Panc1 (cell line): Measurements from ENCODE around the gene POLN.

Experiments
- TCF7L2 ChIP-seq: IDR thresholded peaks from 2 replicates; pipeline ENCODE4 v1.6.1; 2011; ENCODE audit warnings: mild to moderate bottlenecking, low read depth, low read length, inconsistent platforms
- TF ChIP-seq, protein P1 (sequence below): fragments of 450-650 bp; IDR thresholded peaks from 2 replicates; pipeline ENCODE4 v1.5.1; 2017; ENCODE audit warnings: mild to moderate bottlenecking

DNA sequence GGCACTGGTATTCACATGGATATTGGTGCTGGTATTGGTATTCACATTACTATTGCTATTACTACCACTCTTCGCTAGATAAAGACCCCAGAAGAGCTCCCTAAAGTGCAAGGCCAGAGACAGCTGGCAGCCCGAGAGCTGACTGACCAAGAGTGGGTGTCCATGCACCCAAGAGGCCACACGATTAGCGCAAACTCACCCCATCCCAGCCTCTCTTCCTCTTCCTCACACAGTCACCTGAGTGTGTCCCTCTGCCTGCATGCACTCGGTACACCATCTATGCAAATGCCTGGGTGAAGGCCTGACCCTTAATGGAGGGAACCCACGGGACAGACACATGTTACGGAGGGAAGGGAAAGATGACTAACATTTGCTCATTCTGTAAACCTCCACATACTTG lies 86.7 kb downstream of the POLN start:
- TF ChIP-seq, protein P1, sequence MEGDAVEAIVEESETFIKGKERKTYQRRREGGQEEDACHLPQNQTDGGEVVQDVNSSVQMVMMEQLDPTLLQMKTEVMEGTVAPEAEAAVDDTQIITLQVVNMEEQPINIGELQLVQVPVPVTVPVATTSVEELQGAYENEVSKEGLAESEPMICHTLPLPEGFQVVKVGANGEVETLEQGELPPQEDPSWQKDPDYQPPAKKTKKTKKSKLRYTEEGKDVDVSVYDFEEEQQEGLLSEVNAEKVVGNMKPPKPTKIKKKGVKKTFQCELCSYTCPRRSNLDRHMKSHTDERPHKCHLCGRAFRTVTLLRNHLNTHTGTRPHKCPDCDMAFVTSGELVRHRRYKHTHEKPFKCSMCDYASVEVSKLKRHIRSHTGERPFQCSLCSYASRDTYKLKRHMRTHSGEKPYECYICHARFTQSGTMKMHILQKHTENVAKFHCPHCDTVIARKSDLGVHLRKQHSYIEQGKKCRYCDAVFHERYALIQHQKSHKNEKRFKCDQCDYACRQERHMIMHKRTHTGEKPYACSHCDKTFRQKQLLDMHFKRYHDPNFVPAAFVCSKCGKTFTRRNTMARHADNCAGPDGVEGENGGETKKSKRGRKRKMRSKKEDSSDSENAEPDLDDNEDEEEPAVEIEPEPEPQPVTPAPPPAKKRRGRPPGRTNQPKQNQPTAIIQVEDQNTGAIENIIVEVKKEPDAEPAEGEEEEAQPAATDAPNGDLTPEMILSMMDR = no peak
- no peak for TF ChIP-seq TCF7L2
